GM21423 (cell line): ENCODE measurements around the gene GALNT1.

ENCODE experiments used
- ATAC-seq: cut with Tn5 transposase; IDR thresholded peaks from one replicate; pipeline ENCODE4 v1.9.1; 2021; ENCODE audit warnings: mild to moderate bottlenecking, moderate library complexity; ENCODE audit not compliant: unreplicated experiment

The GALNT1 gene

GRCh38 chr18:35749701-35750100 is 168.2 kb downstream of the GALNT1 start:
- no peak for ATAC-seq

GRCh38 chr18:35750929-35751328 is 169.4 kb downstream of the GALNT1 start:
- ATAC-seq, result no peak

DNA sequence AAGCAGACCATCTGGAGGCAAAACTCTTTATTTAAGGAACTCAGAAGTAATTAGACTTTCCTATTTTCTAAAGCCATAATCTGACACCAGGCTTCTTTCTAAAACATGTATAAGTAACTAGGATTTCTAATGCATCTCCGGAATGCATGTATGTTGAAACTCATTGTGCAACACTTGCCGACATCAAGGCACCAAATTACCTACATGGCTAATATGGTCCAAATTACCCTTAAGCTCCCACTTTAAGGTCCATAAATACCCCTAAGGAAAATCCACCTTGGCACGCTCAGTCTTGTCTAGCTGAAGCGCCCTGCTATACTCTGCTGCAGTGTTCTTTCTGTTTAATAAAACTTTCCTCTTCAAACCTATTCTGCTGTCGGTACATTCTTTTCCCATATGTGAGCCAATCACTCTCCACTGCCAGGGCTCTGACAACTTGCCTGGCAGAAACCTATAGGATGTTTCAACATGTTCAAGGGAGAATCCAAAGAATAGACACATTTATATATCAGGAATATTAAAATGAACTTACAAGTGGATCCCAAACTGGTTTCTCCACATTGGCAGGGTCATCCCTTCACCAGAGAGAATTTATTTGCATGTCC is 171.9 kb downstream of the GALNT1 start:
- no peak for ATAC-seq

- no peak for ATAC-seq
These were observed 172.9 kb downstream of the GALNT1 start for GRCh38 chr18:35754464-35754863.

- no peak for ATAC-seq
These were observed 173.8 kb downstream of the GALNT1 start for GRCh38 chr18:35755369-35755768.

DNA sequence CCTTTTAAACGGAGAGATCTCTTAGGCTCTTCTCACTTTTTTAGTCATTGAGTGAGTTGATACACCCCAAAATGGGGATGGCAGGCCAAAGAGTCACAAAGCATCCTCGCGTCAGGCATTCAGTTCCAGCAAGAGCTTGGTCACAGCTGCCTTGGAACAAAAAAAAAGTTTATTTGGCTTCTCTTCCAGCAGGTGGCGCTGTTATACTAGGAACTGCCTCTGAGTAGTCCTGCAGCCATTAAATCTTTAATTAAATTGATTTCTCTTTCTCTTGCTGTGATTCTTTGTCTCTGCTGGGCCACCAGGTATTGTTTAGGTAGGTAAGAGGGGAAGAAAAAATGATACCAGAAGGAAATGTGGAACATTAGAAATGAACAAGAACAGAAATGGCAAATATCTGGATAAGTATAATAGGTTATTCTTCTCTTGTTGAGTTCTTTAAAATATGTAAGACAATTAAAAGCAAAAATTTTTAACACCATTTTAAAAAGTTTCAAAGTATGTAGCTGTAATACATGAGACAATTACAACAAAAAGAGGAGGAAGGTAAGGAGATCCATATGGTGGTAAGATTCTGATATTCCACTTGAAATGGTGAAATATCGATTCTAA is 175.1 kb downstream of the GALNT1 start:
- no peak for ATAC-seq
